ENCODE data around the gene PRR16. TPM values are rescaled to one million over a fixed set of nuclear protein-coding genes. Genes with fewer than 3 reads are reported as not detected.

Gene PRR16
- total and polyA plus RNA-seq, 2 experiments from 2014 or later: 1.0 to 1.7 TPM

- TF ChIP-seq CTCF (conservative IDR thresholded peaks at IDR 0.05; ENCODE audit: low read depth in 2 of 2) (no peak), NANOG (IDR thresholded peaks at IDR 0.05; ENCODE audit: borderline replicate concordance) (peak; percentile 25; the same call in 1 of the 2 replicates), POLR2AphosphoS5 (IDR thresholded peaks at IDR 0.05; ENCODE audit: low read depth) (no peak)
Measured at GRCh38 chr5:120703918-120704587, 240.0 kb downstream of the PRR16 start (continued).

- TF ChIP-seq EZH2 (IDR thresholded peaks at IDR 0.05; ENCODE audit: low read depth, unreplicated experiment): no peak
- TF ChIP-seq ETS1 (IDR thresholded peaks at IDR 0.05): no peak
- TF ChIP-seq ZNF331 (CRISPR knock-in tag; IDR thresholded peaks at IDR 0.05; ENCODE audit: low read depth): no peak
- TF ChIP-seq POLR2AphosphoS5 (IDR thresholded peaks at IDR 0.05; ENCODE audit: low read depth): peak; percentile 55; the same call in 1 of the 2 replicates
- TF ChIP-seq NANOG (IDR thresholded peaks at IDR 0.05; ENCODE audit: borderline replicate concordance): peak; percentile 87
- no peak for TF ChIP-seq JUNB (IDR thresholded peaks at IDR 0.05; ENCODE audit: unreplicated experiment)
- peak; percentile 69 for TF ChIP-seq CREB1 (CRISPR knock-in tag; IDR thresholded peaks at IDR 0.05; ENCODE audit: low read depth)
- TF ChIP-seq CTCF (conservative IDR thresholded peaks at IDR 0.05; ENCODE audit: low read depth in 2 of 2): no peak
- Histone ChIP-seq H3K9me2 (ENCODE audit: insufficient read depth) (no peaks in the 10 kb centered on the region), H3K79me2 (replicated peaks; ENCODE audit: insufficient read depth) (peaks cover 26% of the 10 kb centered on the region), H3K36me3 (ENCODE audit: insufficient read depth) (no peaks in the 10 kb centered on the region), H3K4me2 (peak overlapping the region; percentile 13), H3K27me3 (ENCODE audit: insufficient read depth) (peaks cover 40% of the 10 kb centered on the region), H3K4me3 (no peak overlapping the region), H3K4me1 (ENCODE audit: insufficient read depth) (peaks cover 37% of the 10 kb centered on the region), H3F3A (replicated peaks; ENCODE audit: low read depth) (no peaks in the 10 kb centered on the region), H3K27ac (ENCODE audit: low read depth) (no peak overlapping the region), H2AFZ (no peak overlapping the region), H4K20me1 (replicated peaks; ENCODE audit: insufficient read depth) (no peaks in the 10 kb centered on the region)
- H3K27ac Mint-ChIP-seq: no peak overlapping the region
- ATAC-seq: peak; percentile 71
- H3K9me3 Mint-ChIP-seq: peaks cover 10% of the 10 kb centered on the region
- peaks cover 27% of the 10 kb centered on the region for H3K27me3 Mint-ChIP-seq (ENCODE audit: insufficient read depth, low read depth, poor library complexity)
- peaks cover 23% of the 10 kb centered on the region for H3K36me3 Mint-ChIP-seq (ENCODE audit: low read depth)
- H3K4me1 Mint-ChIP-seq: peaks cover 43% of the 10 kb centered on the region
- H3K4me3 Mint-ChIP-seq: peak overlapping the region; percentile 39; the same call in 2 of the 3 replicates
- peak; percentile 91 for DNase-seq (ENCODE audit: low spot score)
Measured at GRCh38 chr5:120706877-120707276, 242.8 kb downstream of the PRR16 start.

All from GM23338 (cell line).